Right atrium auricular region (tissue), 2 donors: Measurements from ENCODE around the gene NFKBIL1. TPM values are rescaled to one million over a fixed set of nuclear protein-coding genes. Genes with fewer than 3 reads are reported as not detected.

Source experiments
- DNase-seq: peaks from one replicate; pipeline ENCODE4 v3.0.0-alpha.2; 2019; ENCODE audit warnings: low spot score
- H3K27ac ChIP-seq, 2 donors: fragments of 200-600 bp; sonication (generic); 1 replicate in 1 of 2; 2 replicates in 1 of 2; pipeline ENCODE4 v1.5.1; 2016 to 2019
- H3K27me3 ChIP-seq, 2 donors: fragments of 200-600 bp; sonication (generic); one replicate each; pipeline versions ENCODE4 v1.5.1 to v1.6.0; 2017 to 2019
- H3K36me3 ChIP-seq: fragments of 200-600 bp; sonication (generic); one replicate; pipeline ENCODE4 v1.5.1; 2016
- H3K4me1 ChIP-seq, 2 donors: fragments of 200-600 bp; sonication (generic); one replicate each; pipeline versions ENCODE4 v1.5.1 to v1.6.0; 2017 to 2019
- H3K4me3 ChIP-seq, 2 donors: fragments of 200-600 bp; sonication (generic); 1 replicate in 1 of 2; 2 replicates in 1 of 2; pipeline ENCODE4 v1.5.1; 2017 to 2019; ENCODE audit warnings: mild to moderate bottlenecking in 1 of 2, moderate library complexity in 1 of 2
- H3K9me3 ChIP-seq, 2 donors: fragments of 200-600 bp; sonication (generic); one replicate each; pipeline ENCODE4 v1.5.1; 2019
- CTCF ChIP-seq, 2 donors: fragments of 200-600 bp; sonication (generic); IDR thresholded peaks; one replicate each; pipeline ENCODE4 v1.5.1; 2019; ENCODE audit warnings: antibody characterized with exemption in 2 of 2
- total RNA-seq, 2 donors: library from RNA; depleted of rRNA; stranded (reverse); fragments of >200 nt; gene quantifications; one replicate each; pipeline ENCODE4 v1.1.0, GENCODE V29; 2016

Gene NFKBIL1
- total RNA-seq, 2 donors from 2014 or later, result 12.9 to 18.4 TPM

GRCh38 chr6:31582230-31582643 lies 34.8 kb downstream of the NFKBIL1 start, which contains the start of gene LTB:
LTB (minus strand) TSS chr6:31582424; CDS start chr6:31582417, 7 bp downstream.
- DNase-seq, result no peak
- Histone ChIP-seq H3K9me3 (no peaks in the 10 kb centered on the region), H3K27me3 (no peaks in the 10 kb centered on the region), H3K4me1 (peaks cover 0 to 18% of the 10 kb centered on the region in 2 donors), H3K36me3 (no peaks in the 10 kb centered on the region), H3K27ac (peak within 1 kb of the TSS; percentile 79 to 84), H3K4me3 (peak within 1 kb of the TSS; percentile 61 to 80)
- TF ChIP-seq CTCF (IDR thresholded peaks at IDR 0.05), result no peak

- TF ChIP-seq CTCF (IDR thresholded peaks at IDR 0.05), result peak in 1 of 2 donors; percentile 13
- no peaks in the 10 kb centered on the region for H3K27me3 ChIP-seq
- H3K4me3 ChIP-seq, result no peak overlapping the region
- DNase-seq, result no peak
- H3K36me3 ChIP-seq, result no peaks in the 10 kb centered on the region
- H3K9me3 ChIP-seq, result no peaks in the 10 kb centered on the region
- H3K4me1 ChIP-seq, result peaks cover 0 to 16% of the 10 kb centered on the region in 2 donors
- no peak overlapping the region for H3K27ac ChIP-seq
Observed at GRCh38 chr6:31585491-31585890, 38.1 kb downstream of the NFKBIL1 start.

GRCh38 chr6:31586008-31586407 lies 38.6 kb downstream of the NFKBIL1 start, which contains the start of gene LST1:
LST1 (plus strand) TSS chr6:31586277; CDS start chr6:31587300, 1,023 bp downstream.
- H3K27ac ChIP-seq, result no peak within 1 kb of the TSS
- no peak for TF ChIP-seq CTCF (IDR thresholded peaks at IDR 0.05)
- DNase-seq, result no peak

GRCh38 chr6:31586599-31587281 lies 39.3 kb downstream of the NFKBIL1 start:
- H3K9me3 ChIP-seq, result no peaks in the 10 kb centered on the region
- no peak overlapping the region for H3K27ac ChIP-seq
- H3K4me3 ChIP-seq, result no peak overlapping the region
- no peak for TF ChIP-seq CTCF (IDR thresholded peaks at IDR 0.05)
- peaks cover 0 to 8% of the 10 kb centered on the region in 2 donors for H3K4me1 ChIP-seq
- no peaks in the 10 kb centered on the region for H3K36me3 ChIP-seq
- H3K27me3 ChIP-seq, result no peaks in the 10 kb centered on the region
- no peak for DNase-seq

More at GRCh38 chr6:31586008-31586407, 38.6 kb downstream of the NFKBIL1 start, which contains the start of gene LST1:
- no peaks in the 10 kb centered on the region for H3K9me3 ChIP-seq
- H3K27me3 ChIP-seq, result no peaks in the 10 kb centered on the region
- H3K36me3 ChIP-seq, result no peaks in the 10 kb centered on the region
- H3K4me1 ChIP-seq, result peaks cover 0 to 13% of the 10 kb centered on the region in 2 donors
- H3K4me3 ChIP-seq, result no peak within 1 kb of the TSS

- TF ChIP-seq CTCF (IDR thresholded peaks at IDR 0.05), result no peak
- Histone ChIP-seq H3K4me3 (no peak overlapping the region), H3K4me1 (no peaks in the 10 kb centered on the region), H3K27ac (no peak overlapping the region), H3K36me3 (no peaks in the 10 kb centered on the region), H3K27me3 (no peaks in the 10 kb centered on the region), H3K9me3 (no peaks in the 10 kb centered on the region)
- DNase-seq, result no peak
Observed at GRCh38 chr6:31587791-31588777, 40.7 kb downstream of the NFKBIL1 start.
